Fibroblast of the aortic adventitia (primary cell): ENCODE data around the gene NUAK1. TPM values are rescaled to one million over a fixed set of nuclear protein-coding genes. Genes with fewer than 3 reads are reported as not detected.

Experiments used
- DNase-seq: peaks from one replicate; pipeline ENCODE4 v3.0.0-alpha.2; 2010; ENCODE audit warnings: low read depth
- H3K4me3 ChIP-seq: 2 replicates; pipeline ENCODE4 v1.5.1; 2011; ENCODE audit warnings: low read depth, mild to moderate bottlenecking, control low read depth, low read length, moderate library complexity
- total RNA-seq: library from RNA; depleted of rRNA; stranded (reverse); fragments of >200 nt; gene quantifications from 2 replicates; pipeline ENCODE4 v1.2.3, GENCODE V29; 2012; ENCODE audit warnings: low replicate concordance
- TF ChIP-seq, protein P1 (sequence below): IDR thresholded peaks from 2 replicates; pipeline ENCODE4 v1.5.1; 2011; ENCODE audit warnings: mild to moderate bottlenecking, low read length, control low read depth, inconsistent platforms; ENCODE audit not compliant: insufficient read depth

The NUAK1 gene
- total RNA-seq, 1 donor, result 3.0 TPM

DNA sequence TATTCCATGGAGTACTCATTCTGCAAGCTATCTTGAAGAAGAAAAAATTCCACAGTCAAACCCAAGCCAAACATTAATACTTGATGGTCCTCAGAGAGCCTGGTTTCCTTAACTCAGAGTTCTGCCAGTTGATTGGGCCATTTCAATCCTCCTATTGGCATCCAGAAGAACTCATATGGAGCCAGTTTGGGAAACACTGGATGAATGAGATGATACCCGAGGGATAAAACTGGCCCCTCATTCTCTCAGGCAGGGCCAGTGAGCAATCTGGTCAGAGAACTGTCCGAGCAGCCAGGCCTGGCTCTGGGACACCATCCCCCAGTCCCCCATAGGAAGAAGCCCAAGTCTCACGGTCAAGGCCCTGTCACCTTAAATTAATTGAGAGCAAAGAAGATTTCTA is 48.8 kb downstream of the NUAK1 start:
- peak; percentile 73 for DNase-seq
- TF ChIP-seq, protein P1, sequence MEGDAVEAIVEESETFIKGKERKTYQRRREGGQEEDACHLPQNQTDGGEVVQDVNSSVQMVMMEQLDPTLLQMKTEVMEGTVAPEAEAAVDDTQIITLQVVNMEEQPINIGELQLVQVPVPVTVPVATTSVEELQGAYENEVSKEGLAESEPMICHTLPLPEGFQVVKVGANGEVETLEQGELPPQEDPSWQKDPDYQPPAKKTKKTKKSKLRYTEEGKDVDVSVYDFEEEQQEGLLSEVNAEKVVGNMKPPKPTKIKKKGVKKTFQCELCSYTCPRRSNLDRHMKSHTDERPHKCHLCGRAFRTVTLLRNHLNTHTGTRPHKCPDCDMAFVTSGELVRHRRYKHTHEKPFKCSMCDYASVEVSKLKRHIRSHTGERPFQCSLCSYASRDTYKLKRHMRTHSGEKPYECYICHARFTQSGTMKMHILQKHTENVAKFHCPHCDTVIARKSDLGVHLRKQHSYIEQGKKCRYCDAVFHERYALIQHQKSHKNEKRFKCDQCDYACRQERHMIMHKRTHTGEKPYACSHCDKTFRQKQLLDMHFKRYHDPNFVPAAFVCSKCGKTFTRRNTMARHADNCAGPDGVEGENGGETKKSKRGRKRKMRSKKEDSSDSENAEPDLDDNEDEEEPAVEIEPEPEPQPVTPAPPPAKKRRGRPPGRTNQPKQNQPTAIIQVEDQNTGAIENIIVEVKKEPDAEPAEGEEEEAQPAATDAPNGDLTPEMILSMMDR, result no peak
- no peak overlapping the region for H3K4me3 ChIP-seq

DNA sequence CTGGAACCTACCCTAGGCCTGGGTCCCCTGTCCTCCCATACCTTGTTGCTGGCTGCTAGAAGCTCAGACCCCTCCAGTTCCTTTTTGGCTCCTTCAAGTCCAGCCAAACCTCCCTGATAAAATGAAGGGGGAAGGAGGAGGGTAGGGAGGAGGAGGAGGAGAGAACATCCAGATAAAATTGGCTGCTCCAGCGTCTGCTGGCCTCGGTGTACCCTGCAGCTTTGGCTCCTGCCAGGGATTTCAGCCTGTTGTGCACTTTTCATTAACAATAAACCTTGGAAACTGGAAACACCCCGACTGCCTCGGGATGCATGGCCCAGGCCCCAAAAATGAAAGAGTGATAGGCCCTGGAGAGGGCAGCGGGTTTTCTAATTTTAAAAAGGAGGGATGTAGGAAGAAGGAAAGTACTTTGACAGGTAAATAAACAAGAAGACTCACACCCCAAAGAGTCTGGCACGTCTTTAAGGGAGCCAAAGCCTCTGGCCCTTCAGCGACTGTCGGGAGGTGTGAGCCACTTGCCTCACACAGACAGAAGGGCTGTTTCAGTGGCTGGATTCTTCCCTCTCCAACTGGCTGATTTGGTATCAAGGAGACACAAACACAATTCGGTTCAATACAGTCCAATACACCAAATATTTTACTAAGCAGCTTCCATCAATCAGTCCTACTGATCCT is 49.8 kb downstream of the NUAK1 start:
- DNase-seq, result no peak
- no peak overlapping the region for H3K4me3 ChIP-seq
- TF ChIP-seq, protein P1, result no peak

DNA sequence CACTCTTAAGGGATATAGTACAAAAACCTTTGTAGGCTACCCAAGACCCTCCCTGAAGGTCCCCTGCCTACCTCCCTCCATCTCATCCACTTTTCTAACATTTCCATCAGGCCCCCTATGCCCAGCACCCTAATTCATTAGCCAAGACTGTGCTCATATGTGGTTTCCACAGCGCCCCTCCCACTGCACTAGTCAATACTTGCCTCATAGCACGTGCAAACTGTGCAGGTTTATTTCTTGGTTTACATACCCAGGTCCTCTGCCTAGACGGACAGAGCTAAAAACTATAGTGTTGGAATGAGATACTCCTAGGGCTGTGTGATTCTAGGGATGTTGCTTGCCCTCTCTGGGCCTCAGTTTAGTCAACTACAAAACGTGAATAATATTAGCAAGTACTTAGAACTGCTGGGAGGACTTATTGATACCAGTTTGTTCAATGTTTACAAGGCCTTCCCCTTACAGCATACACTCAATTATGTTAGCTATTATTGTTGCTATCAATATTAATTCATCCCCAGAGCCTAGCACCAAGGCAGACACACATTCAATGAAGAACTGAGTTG is 50.4 kb downstream of the NUAK1 start:
- TF ChIP-seq, protein P1, result no peak
- no peak for DNase-seq
- H3K4me3 ChIP-seq, result no peak overlapping the region

DNA sequence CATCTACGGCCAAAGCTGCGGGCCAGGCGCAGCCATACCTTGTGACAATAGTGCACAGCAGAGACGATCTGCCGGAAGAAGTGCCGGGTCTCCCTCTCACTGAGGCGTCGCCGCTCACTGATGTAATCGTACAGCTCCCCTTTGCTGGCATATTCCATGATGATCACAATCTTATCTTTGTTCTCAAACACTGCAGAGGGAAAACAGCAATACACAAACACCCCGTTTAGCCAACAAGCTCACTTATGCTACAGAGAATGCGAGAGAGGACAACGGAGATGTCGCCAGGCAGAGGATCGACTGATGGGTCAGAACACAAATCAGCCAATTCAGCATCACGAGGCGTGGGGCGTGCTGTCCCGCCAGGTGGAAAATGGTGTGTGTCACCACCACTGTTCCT is 52.1 kb downstream of the NUAK1 start:
- no peak overlapping the region for H3K4me3 ChIP-seq
- TF ChIP-seq, protein P1, result no peak
- no peak for DNase-seq

DNA sequence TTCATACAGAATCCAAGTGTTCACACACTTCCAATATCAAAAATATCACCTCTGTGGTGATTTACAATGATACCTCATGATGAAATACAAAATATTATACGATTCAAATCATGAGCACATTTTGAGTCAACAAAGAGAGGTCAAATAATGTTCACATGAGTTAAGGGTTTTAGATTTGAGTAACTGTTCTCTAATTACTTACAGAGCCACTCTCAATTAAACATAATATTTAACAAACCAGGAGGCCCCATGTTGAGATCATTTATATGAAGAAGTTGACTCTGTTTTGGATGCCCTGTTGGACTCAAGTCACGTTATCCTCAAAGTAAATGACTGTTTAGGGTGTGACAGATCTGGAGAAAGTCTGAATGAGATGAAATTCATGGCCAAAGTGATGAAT is 53.5 kb downstream of the NUAK1 start:
- H3K4me3 ChIP-seq, result no peak overlapping the region
- DNase-seq, result no peak
- TF ChIP-seq, protein P1, result no peak

DNA sequence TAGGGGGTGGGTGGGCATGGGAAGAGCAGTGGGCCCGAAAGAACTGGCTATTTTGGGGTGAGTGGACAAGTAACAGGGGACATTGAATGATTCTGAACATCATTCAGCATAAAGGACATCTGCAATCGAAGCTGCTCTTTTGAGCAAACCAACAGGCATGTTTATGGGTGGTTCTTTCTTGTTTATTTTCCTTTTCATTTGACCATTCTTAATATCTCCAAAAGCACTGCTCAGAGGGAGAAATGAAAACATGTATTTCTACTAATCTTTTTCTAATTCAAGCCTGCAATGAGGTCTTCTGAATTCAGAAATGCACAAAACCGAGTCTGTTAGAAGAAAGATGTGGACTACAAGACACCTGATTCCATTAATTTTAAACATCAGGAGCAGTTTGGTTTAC is 54.0 kb downstream of the NUAK1 start:
- TF ChIP-seq, protein P1, result no peak
- DNase-seq, result no peak
- H3K4me3 ChIP-seq, result no peak overlapping the region
